OCI-LY7 (cell line): ENCODE data around the gene ZBTB16.

Experiments used
- CTCF ChIP-seq: fragments of 200-600 bp; sonication (generic); conservative IDR thresholded peaks from 2 replicates; pipeline ENCODE4 v1.5.1; 2014; ENCODE audit warnings: mild to moderate bottlenecking, antibody characterized with exemption, low read length, moderate library complexity, mixed read lengths
- EZH2phosphoT487 ChIP-seq: fragments of 200-600 bp; sonication (generic); IDR thresholded peaks from 2 replicates; pipeline ENCODE4 v1.6.1; 2018; ENCODE audit warnings: low read depth, borderline replicate concordance, mild to moderate bottlenecking, mixed run types, antibody characterized with exemption, low read length, moderate library complexity, mixed read lengths

GRCh38 chr11:114291381-114291780 is 231.9 kb downstream of the ZBTB16 start:
- no peak for TF ChIP-seq CTCF
- no peak for TF ChIP-seq EZH2phosphoT487
